NCI-H1417 treated with DMSO at 0.1 percent for 48 hours (cell line): ENCODE measurements around the gene NADSYN1.
A peak's percentile ranks its signal among the peaks of the same experiment; 100 is the strongest.
"Not testable (repeated sequence)": the region's sequence is repeated elsewhere in the genome, so short reads cannot be mapped to it uniquely, and the experiment has no call there.

Experiments used
- DNase-seq: peaks from one replicate; lab custom pipeline; 2025; lab: John Stamatoyannopoulos, UW

NADSYN1 gene

GRCh38 chr11:71453037-71453917 is at the start of gene NADSYN1:
TSS of gene NADSYN1 (plus strand) at chr11:71453203. CDS start at chr11:71453297, 94 bp downstream.
- DNase-seq: peak; percentile 36

- DNase-seq: no peak
Observed at GRCh38 chr11:71404209-71404608, 48.8 kb upstream of the NADSYN1 start.

- DNase-seq: no peak
Observed at GRCh38 chr11:71406681-71407080, 46.3 kb upstream of the NADSYN1 start.

- DNase-seq: no peak
Observed at GRCh38 chr11:71407356-71407755, 45.6 kb upstream of the NADSYN1 start.

- DNase-seq: no peak
Observed at GRCh38 chr11:71408826-71409225, 44.2 kb upstream of the NADSYN1 start.

GRCh38 chr11:71410363-71410966 is 42.5 kb upstream of the NADSYN1 start:
- no peak for DNase-seq

GRCh38 chr11:71414645-71415044 is 38.4 kb upstream of the NADSYN1 start:
- no peak for DNase-seq

- no peak for DNase-seq
Observed at GRCh38 chr11:71418643-71419042, 34.4 kb upstream of the NADSYN1 start.

GRCh38 chr11:71420455-71421241 is 32.4 kb upstream of the NADSYN1 start:
- DNase-seq: peak; percentile 13

- DNase-seq: no peak
Observed at GRCh38 chr11:71421392-71421950, 31.5 kb upstream of the NADSYN1 start.

- DNase-seq: not testable (repeated sequence)
Observed at GRCh38 chr11:71422318-71422717, 30.7 kb upstream of the NADSYN1 start.

- DNase-seq: no peak
Observed at GRCh38 chr11:71423181-71423790, 29.7 kb upstream of the NADSYN1 start.

GRCh38 chr11:71425409-71425808 is 27.6 kb upstream of the NADSYN1 start:
- DNase-seq: no peak

- no peak for DNase-seq
Observed at GRCh38 chr11:71425860-71426259, 27.1 kb upstream of the NADSYN1 start.

GRCh38 chr11:71426413-71426812 is 26.6 kb upstream of the NADSYN1 start:
- no peak for DNase-seq

GRCh38 chr11:71428861-71429435 is 24.1 kb upstream of the NADSYN1 start:
- no peak for DNase-seq

- DNase-seq: no peak
Observed at GRCh38 chr11:71429701-71430100, 23.3 kb upstream of the NADSYN1 start.

GRCh38 chr11:71430166-71430565 is 22.8 kb upstream of the NADSYN1 start:
- DNase-seq: no peak

- DNase-seq: no peak
Observed at GRCh38 chr11:71431271-71431670, 21.7 kb upstream of the NADSYN1 start.

- DNase-seq: no peak
Observed at GRCh38 chr11:71432761-71433647, 20.0 kb upstream of the NADSYN1 start.
